HepG2 (cell line): Measurements from ENCODE around the gene HAS3.

Experiments
- POLR2AphosphoS5 ChIP-seq: IDR thresholded peaks from 2 replicates; pipeline ENCODE4 v1.6.1; 2012; ENCODE audit warnings: low read depth, low read length
- SNRNP70 ChIP-seq: fragments of 200-400 bp; formaldehyde crosslinking; IDR thresholded peaks from 2 replicates; pipeline ENCODE4 v1.6.1; 2017; ENCODE audit warnings: mild to moderate bottlenecking, low read depth, low read length, moderate library complexity
- TF ChIP-seq, protein P1 (sequence below): sonication (generic); formaldehyde crosslinking; IDR thresholded peaks from 2 replicates; pipeline ENCODE4 v1.4.0; 2020; ENCODE audit warnings: mild to moderate bottlenecking, missing genetic modification reagents
- TF ChIP-seq, protein P2 (sequence below), 2 experiments: IDR thresholded peaks; 2 replicates each; pipeline ENCODE4 v1.6.1; 2011 to 2012; ENCODE audit warnings: low read length in 2 of 2, borderline replicate concordance in 1 of 2, low read depth in 1 of 2, mild to moderate bottlenecking in 1 of 2, moderate library complexity in 1 of 2

DNA sequence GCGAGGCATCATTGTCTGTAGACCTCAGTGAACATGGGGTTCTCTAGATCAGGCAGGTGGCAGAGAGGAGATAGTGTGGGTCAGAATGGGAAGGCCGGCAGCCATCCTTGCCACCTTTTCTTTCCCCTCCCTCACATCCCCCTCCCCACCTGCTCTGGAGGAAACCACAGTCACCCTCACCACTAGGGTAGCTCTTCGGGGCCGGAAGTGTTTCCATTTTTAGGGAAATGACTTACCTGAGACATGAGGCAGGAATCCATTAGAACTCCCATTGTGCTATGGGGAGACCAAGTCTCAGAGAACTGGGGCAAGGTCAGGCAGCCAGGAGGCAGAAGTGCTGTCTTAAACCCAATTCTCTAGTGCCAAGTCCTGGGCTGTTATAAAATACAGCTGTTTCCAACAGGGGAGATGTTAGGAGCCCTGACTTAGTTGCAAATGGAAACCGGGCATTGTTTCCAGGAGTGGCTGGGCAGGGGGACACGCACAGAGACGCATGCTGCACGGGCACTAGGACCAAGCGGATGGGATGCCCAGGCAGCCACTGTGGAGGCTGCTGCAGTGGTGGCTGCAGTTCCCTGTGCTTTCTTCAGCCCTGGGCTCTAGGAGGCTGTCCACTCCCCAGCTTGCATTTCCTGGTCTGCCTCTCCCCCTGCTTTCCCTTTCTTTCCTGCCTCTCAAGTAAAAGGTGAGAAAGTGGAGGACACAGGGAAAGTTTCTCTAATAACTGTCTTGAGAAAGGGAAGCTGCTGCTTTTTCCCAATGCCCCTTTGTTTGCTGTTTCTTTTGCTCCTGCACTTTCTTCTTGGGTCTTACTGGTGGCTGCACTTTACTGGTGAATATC lies 2.8 kb downstream of the HAS3 start:
- TF ChIP-seq POLR2AphosphoS5 (no peak), SNRNP70 (no peak)
- TF ChIP-seq, protein P1, sequence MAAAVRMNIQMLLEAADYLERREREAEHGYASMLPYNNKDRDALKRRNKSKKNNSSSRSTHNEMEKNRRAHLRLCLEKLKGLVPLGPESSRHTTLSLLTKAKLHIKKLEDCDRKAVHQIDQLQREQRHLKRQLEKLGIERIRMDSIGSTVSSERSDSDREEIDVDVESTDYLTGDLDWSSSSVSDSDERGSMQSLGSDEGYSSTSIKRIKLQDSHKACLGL (CRISPR knock-in tag) = no peak
- TF ChIP-seq, protein P2, sequence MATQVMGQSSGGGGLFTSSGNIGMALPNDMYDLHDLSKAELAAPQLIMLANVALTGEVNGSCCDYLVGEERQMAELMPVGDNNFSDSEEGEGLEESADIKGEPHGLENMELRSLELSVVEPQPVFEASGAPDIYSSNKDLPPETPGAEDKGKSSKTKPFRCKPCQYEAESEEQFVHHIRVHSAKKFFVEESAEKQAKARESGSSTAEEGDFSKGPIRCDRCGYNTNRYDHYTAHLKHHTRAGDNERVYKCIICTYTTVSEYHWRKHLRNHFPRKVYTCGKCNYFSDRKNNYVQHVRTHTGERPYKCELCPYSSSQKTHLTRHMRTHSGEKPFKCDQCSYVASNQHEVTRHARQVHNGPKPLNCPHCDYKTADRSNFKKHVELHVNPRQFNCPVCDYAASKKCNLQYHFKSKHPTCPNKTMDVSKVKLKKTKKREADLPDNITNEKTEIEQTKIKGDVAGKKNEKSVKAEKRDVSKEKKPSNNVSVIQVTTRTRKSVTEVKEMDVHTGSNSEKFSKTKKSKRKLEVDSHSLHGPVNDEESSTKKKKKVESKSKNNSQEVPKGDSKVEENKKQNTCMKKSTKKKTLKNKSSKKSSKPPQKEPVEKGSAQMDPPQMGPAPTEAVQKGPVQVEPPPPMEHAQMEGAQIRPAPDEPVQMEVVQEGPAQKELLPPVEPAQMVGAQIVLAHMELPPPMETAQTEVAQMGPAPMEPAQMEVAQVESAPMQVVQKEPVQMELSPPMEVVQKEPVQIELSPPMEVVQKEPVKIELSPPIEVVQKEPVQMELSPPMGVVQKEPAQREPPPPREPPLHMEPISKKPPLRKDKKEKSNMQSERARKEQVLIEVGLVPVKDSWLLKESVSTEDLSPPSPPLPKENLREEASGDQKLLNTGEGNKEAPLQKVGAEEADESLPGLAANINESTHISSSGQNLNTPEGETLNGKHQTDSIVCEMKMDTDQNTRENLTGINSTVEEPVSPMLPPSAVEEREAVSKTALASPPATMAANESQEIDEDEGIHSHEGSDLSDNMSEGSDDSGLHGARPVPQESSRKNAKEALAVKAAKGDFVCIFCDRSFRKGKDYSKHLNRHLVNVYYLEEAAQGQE (IDR thresholded peaks at IDR 0.05; ENCODE audit: borderline replicate concordance in 1 of 2, low read depth in 1 of 2, low read length in 2 of 2) = no peak
